Hepatocyte (in vitro differentiated cells): Measurements from ENCODE around the gene ACTR3C. TPM values are rescaled to one million over a fixed set of nuclear protein-coding genes. Genes with fewer than 3 reads are reported as not detected.

Experiments used
- DNase-seq: peaks from one replicate; pipeline ENCODE4 v3.0.0-alpha.2; 2016; ENCODE audit warnings: low spot score
- H2AFZ ChIP-seq: fragments of 200-600 bp; sonication (generic); 2 replicates; pipeline ENCODE4 v1.6.0; 2016; ENCODE audit warnings: antibody characterized with exemption, mild to moderate bottlenecking
- H3K27ac ChIP-seq: fragments of 200-600 bp; sonication (generic); 2 replicates; pipeline ENCODE4 v1.5.1; 2016; ENCODE audit warnings: mild to moderate bottlenecking
- H3K27me3 ChIP-seq: fragments of 200-600 bp; sonication (generic); 2 replicates; pipeline ENCODE4 v1.6.1; 2016
- H3K36me3 ChIP-seq: fragments of 200-600 bp; sonication (generic); replicated peaks from 2 replicates; pipeline ENCODE4 v1.5.1; 2016; ENCODE audit warnings: low read depth; ENCODE audit not compliant: insufficient read depth
- H3K4me1 ChIP-seq: fragments of 200-600 bp; sonication (generic); 2 replicates; pipeline ENCODE4 v1.5.1; 2016; ENCODE audit warnings: mild to moderate bottlenecking, moderate library complexity; ENCODE audit not compliant: insufficient read depth
- H3K4me2 ChIP-seq: fragments of 200-600 bp; sonication (generic); 2 replicates; pipeline ENCODE4 v1.6.0; 2016
- H3K4me3 ChIP-seq: fragments of 200-600 bp; sonication (generic); 2 replicates; pipeline ENCODE4 v1.5.1; 2016; ENCODE audit warnings: mild to moderate bottlenecking
- H3K79me2 ChIP-seq: fragments of 200-600 bp; sonication (generic); 2 replicates; pipeline ENCODE4 v1.6.0; 2017; ENCODE audit warnings: mild to moderate bottlenecking
- H3K9me2 ChIP-seq: fragments of 200-600 bp; sonication (generic); replicated peaks from 2 replicates; pipeline ENCODE4 v1.6.0; 2017; ENCODE audit warnings: mild to moderate bottlenecking; ENCODE audit not compliant: insufficient read depth
- H3K9me3 ChIP-seq: fragments of 200-600 bp; sonication (generic); 2 replicates; pipeline ENCODE4 v1.5.1; 2016; ENCODE audit warnings: low read depth, mild to moderate bottlenecking
- H4K20me1 ChIP-seq: fragments of 200-600 bp; sonication (generic); 2 replicates; pipeline ENCODE4 v1.6.0; 2016; ENCODE audit warnings: mild to moderate bottlenecking; ENCODE audit not compliant: insufficient read depth, poor library complexity, severe bottlenecking
- EZH2 ChIP-seq: fragments of 200-600 bp; sonication (generic); IDR thresholded peaks from 2 replicates; pipeline ENCODE4 v1.6.1; 2016; ENCODE audit warnings: antibody characterized with exemption, mild to moderate bottlenecking, borderline replicate concordance
- EZH2phosphoT487 ChIP-seq: fragments of 200-600 bp; sonication (generic); IDR thresholded peaks from one replicate; pipeline ENCODE4 v1.6.1; 2018; ENCODE audit warnings: antibody characterized with exemption, mild to moderate bottlenecking, low read depth, moderate library complexity; ENCODE audit not compliant: unreplicated experiment, severe bottlenecking
- WGBS: methylation state at CpG from one replicate; pipeline ENCODE4 v1.1.6; 2016; ENCODE audit warnings: low lambda C conversion rate; ENCODE audit errors: missing lambda C conversion rate; 5-methylcytosine and 5-hydroxymethylcytosine counted together
- polyA plus RNA-seq: library from polyadenylated mRNA; unstranded; fragments of >200 nt; fragmentation: Nextera tagmentation; extraction: Ambion mirVana; gene quantifications from 2 replicates; pipeline ENCODE4 v1.2.1, GENCODE V29; 2016
- total RNA-seq: library from RNA; depleted of rRNA; stranded (reverse); fragments of >200 nt; gene quantifications from 2 replicates; pipeline ENCODE4 v1.2.3, GENCODE V29; 2014
- TF ChIP-seq, protein P1 (sequence below): fragments of 200-600 bp; sonication (generic); IDR thresholded peaks from 2 replicates; pipeline ENCODE4 v1.5.1; 2016; ENCODE audit warnings: antibody characterized with exemption, mild to moderate bottlenecking; ENCODE audit not compliant: poor library complexity

The ACTR3C gene
- total and polyA plus RNA-seq, 2 experiments from 2014 or later = 7.8 to 18.6 TPM

GRCh38 chr7:150311711-150312110 lies 11.6 kb downstream of the ACTR3C start:
- no peak overlapping the region for H3K27ac ChIP-seq
- H3K4me2 ChIP-seq = no peak overlapping the region
- no peak overlapping the region for H3K4me3 ChIP-seq
- no peak overlapping the region for H2AFZ ChIP-seq
- H3K9me3 ChIP-seq = no peaks in the 10 kb centered on the region
- no peaks in the 10 kb centered on the region for H3K4me1 ChIP-seq
- H3K36me3 ChIP-seq = no peaks in the 10 kb centered on the region
- H3K9me2 ChIP-seq = no peaks in the 10 kb centered on the region
- H3K27me3 ChIP-seq = no peaks in the 10 kb centered on the region
- no peaks in the 10 kb centered on the region for H4K20me1 ChIP-seq
- 70% methylated on average over 5 of the region's 5 CpGs for WGBS
- H3K79me2 ChIP-seq = no peaks in the 10 kb centered on the region
- TF ChIP-seq, protein P1, sequence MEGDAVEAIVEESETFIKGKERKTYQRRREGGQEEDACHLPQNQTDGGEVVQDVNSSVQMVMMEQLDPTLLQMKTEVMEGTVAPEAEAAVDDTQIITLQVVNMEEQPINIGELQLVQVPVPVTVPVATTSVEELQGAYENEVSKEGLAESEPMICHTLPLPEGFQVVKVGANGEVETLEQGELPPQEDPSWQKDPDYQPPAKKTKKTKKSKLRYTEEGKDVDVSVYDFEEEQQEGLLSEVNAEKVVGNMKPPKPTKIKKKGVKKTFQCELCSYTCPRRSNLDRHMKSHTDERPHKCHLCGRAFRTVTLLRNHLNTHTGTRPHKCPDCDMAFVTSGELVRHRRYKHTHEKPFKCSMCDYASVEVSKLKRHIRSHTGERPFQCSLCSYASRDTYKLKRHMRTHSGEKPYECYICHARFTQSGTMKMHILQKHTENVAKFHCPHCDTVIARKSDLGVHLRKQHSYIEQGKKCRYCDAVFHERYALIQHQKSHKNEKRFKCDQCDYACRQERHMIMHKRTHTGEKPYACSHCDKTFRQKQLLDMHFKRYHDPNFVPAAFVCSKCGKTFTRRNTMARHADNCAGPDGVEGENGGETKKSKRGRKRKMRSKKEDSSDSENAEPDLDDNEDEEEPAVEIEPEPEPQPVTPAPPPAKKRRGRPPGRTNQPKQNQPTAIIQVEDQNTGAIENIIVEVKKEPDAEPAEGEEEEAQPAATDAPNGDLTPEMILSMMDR = no peak
- TF ChIP-seq EZH2 (no peak), EZH2phosphoT487 (no peak)
- no peak for DNase-seq

DNA sequence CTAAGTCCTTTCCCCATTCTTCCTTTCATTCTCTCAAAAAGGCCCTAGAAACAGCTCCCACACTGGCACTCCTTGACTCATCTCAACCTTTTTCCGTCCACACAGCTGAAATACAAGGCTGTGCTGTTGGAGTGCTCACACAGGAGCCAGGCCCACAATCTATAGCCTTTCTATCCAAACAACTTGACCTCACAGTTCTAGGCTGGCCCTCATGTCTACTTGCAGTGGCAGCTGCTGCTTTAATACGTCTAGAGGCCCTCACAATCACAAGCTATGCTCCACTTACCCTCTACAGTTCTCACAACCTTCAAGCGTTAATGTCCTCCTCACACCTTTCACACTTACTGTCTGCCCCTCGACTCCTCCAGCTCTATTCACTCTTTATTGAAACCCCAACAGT lies 12.2 kb downstream of the ACTR3C start:
- no peak for DNase-seq
- TF ChIP-seq, protein P1 = no peak
- TF ChIP-seq EZH2 (no peak), EZH2phosphoT487 (no peak)
- H2AFZ ChIP-seq = no peak overlapping the region
- no peaks in the 10 kb centered on the region for H3K36me3 ChIP-seq
- H3K4me3 ChIP-seq = no peak overlapping the region
- H3K27me3 ChIP-seq = no peaks in the 10 kb centered on the region
- WGBS = 87% methylated on average over 4 of the region's 4 CpGs
- no peaks in the 10 kb centered on the region for H3K9me3 ChIP-seq
- no peak overlapping the region for H3K4me2 ChIP-seq
- H3K27ac ChIP-seq = no peak overlapping the region
- no peaks in the 10 kb centered on the region for H3K4me1 ChIP-seq
- no peaks in the 10 kb centered on the region for H4K20me1 ChIP-seq
- H3K9me2 ChIP-seq = no peaks in the 10 kb centered on the region
- no peaks in the 10 kb centered on the region for H3K79me2 ChIP-seq

DNA sequence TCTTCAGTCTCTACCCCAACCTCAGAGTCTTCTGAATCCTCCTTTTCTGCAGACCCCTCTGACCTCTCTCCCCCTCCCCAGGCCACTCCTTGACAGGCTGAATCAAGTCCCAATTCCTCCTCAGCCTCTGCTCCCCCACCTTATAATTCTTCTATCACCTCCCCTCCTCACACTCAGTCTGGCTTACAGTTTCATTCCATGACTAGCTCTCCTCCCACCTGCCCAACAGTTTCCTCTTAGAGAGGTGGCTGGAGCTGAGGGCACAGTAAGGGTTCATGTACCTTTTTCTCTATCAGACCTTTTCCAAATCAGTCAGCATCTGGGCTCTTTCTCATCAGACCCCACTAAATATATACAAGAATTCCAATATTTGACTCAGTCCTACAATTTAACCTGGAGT lies 14.8 kb downstream of the ACTR3C start:
- Histone ChIP-seq H3K4me1 (no peaks in the 10 kb centered on the region), H3K9me2 (no peaks in the 10 kb centered on the region), H3K79me2 (no peaks in the 10 kb centered on the region), H3K4me2 (no peak overlapping the region), H3K27ac (no peak overlapping the region), H2AFZ (no peak overlapping the region), H3K9me3 (no peaks in the 10 kb centered on the region), H3K27me3 (no peaks in the 10 kb centered on the region), H3K4me3 (no peak overlapping the region), H4K20me1 (no peaks in the 10 kb centered on the region), H3K36me3 (no peaks in the 10 kb centered on the region)
- DNase-seq = no peak
- TF ChIP-seq EZH2 (no peak), EZH2phosphoT487 (no peak)
- TF ChIP-seq, protein P1 = no peak

GRCh38 chr7:150307904-150308303 lies 15.4 kb downstream of the ACTR3C start:
- H3K9me2 ChIP-seq = no peaks in the 10 kb centered on the region
- DNase-seq = no peak
- no peak overlapping the region for H3K4me2 ChIP-seq
- no peak overlapping the region for H3K4me3 ChIP-seq
- no peaks in the 10 kb centered on the region for H3K36me3 ChIP-seq
- H3K79me2 ChIP-seq = no peaks in the 10 kb centered on the region
- no peaks in the 10 kb centered on the region for H3K4me1 ChIP-seq
- TF ChIP-seq EZH2phosphoT487 (no peak), EZH2 (no peak)
- TF ChIP-seq, protein P1 = no peak
- H3K27ac ChIP-seq = no peak overlapping the region
- WGBS = 82% methylated on average over 9 of the region's 9 CpGs
- H2AFZ ChIP-seq = no peak overlapping the region
- no peaks in the 10 kb centered on the region for H3K27me3 ChIP-seq
- H3K9me3 ChIP-seq = no peaks in the 10 kb centered on the region
- no peaks in the 10 kb centered on the region for H4K20me1 ChIP-seq
